K562 (cell line): ENCODE data around the gene ADAM8. TPM values are rescaled to one million over a fixed set of nuclear protein-coding genes. Genes with fewer than 3 reads are reported as not detected.

Source experiments
- microRNA counts: library from miRNA; unstranded; fragments of <30 nt; microRNA quantifications from one replicate; lab custom pipeline; 2016
- microRNA-seq: library from miRNA; unstranded; fragments of <30 nt; microRNA quantifications from one replicate; pipeline ENCODE4, GENCODE V29; 2018; ENCODE audit warnings: borderline microRNAs expressed
- polyA plus RNA-seq, 8 experiments: library from polyadenylated mRNA; depleted of rRNA in 4 of 8; stranded (reverse) in 5 of 8; unstranded in 3 of 8; fragments of >200 nt; fragmentation: Nextera tagmentation in 2 of 8; fragmentation: Illumina TruSeq in 1 of 8; extraction: Ambion mirVana in 2 of 8; extraction: Trizol in 1 of 8; gene quantifications; 2 replicates each; pipeline versions ENCODE4 v1.2.1 to v1.2.3, GENCODE V29; 2011 to 2014; ENCODE audit warnings: inconsistent platforms in 1 of 8, missing spikeins in 1 of 8
- total RNA-seq, 7 experiments: library from RNA; depleted of rRNA in 6 of 7; stranded (reverse); fragments of >200 nt in 6 of 7; fragmentation: Illumina TruSeq in 2 of 7; extraction: Trizol in 2 of 7; gene quantifications; 2 replicates each; pipeline versions ENCODE4 v1.2.1 to v1.2.3, GENCODE V29; 2011 to 2021; ENCODE audit warnings: low replicate concordance in 1 of 7

Gene ADAM8
- total and polyA plus RNA-seq, 9 of the 15 experiments (the other 6 are each of a cell fraction or from before 2014, with no cell fraction given): 0.07 to 7.0 (median 1.1) TPM

MicroRNAs encoded within 50 kb of the gene (microRNA counts, 767-probe panel; counts per million panel counts)
- microRNA hsa-miR-202-3p (lab: Ali Mortazavi, UCI): not detected

Small RNA genes within 50 kb of the gene (microRNA-seq; reads per million reads assigned to microRNA genes)
- 3.1 reads per million, percentile 36 among the genes with 10 or more reads in this experiment for gene MIR202

Other genes starting within 250 kb of the ADAM8 start
Only the 7 nearest of the 14 such genes appear.
- gene UTF1, start 46.7 kb downstream of the ADAM8 start, total RNA-seq (2014; rRNA removed): not detected in 2 replicates
- gene UTF1, start 46.7 kb downstream of the ADAM8 start, total RNA-seq (2014; rRNA removed; fragmentation: Illumina TruSeq; extraction: Trizol): not detected in 2 replicates
- not detected in 2 replicates for gene UTF1, start 46.7 kb downstream of the ADAM8 start, total RNA-seq (2015; rRNA removed; fragmentation: Illumina TruSeq; extraction: Trizol)
- gene UTF1, start 46.7 kb downstream of the ADAM8 start, total RNA-seq (2021): 0.16 and 0.35 TPM in 2 replicates
- not detected in 2 replicates for gene UTF1, start 46.7 kb downstream of the ADAM8 start, polyA plus RNA-seq (2011; rRNA removed)
- gene UTF1, start 46.7 kb downstream of the ADAM8 start, polyA plus RNA-seq (2014; fragmentation: Illumina TruSeq; extraction: Trizol): not detected in 2 replicates
- not detected for gene UTF1, start 46.7 kb downstream of the ADAM8 start, polyA plus RNA-seq (2014; fragmentation: Nextera tagmentation; extraction: Ambion mirVana)
- gene UTF1, start 46.7 kb downstream of the ADAM8 start, polyA plus RNA-seq (2014; rRNA removed): 0.46 TPM in 1 of 2 replicates, not detected in the other
- 0.45 and 0.49 TPM in 2 replicates for gene VENTX, start 39.0 kb downstream of the ADAM8 start, total RNA-seq (2014; rRNA removed)
- gene VENTX, start 39.0 kb downstream of the ADAM8 start, total RNA-seq (2014; rRNA removed; fragmentation: Illumina TruSeq; extraction: Trizol): 0.16 and 0.18 TPM in 2 replicates
- 0.07 and 0.23 TPM in 2 replicates for gene VENTX, start 39.0 kb downstream of the ADAM8 start, total RNA-seq (2015; rRNA removed; fragmentation: Illumina TruSeq; extraction: Trizol)
- 0.55 and 0.69 TPM in 2 replicates for gene VENTX, start 39.0 kb downstream of the ADAM8 start, total RNA-seq (2021)
- gene VENTX, start 39.0 kb downstream of the ADAM8 start, polyA plus RNA-seq (2011; rRNA removed): 0.03 and 0.21 TPM in 2 replicates
- gene VENTX, start 39.0 kb downstream of the ADAM8 start, polyA plus RNA-seq (2014; fragmentation: Illumina TruSeq; extraction: Trizol): 0.19 and 0.29 TPM in 2 replicates
- gene VENTX, start 39.0 kb downstream of the ADAM8 start, polyA plus RNA-seq (2014; fragmentation: Nextera tagmentation; extraction: Ambion mirVana): under 1 TPM in 1 of 2 experiments, not detected in 1; 0.07 TPM
- 0.36 and 0.70 TPM in 2 replicates for gene VENTX, start 39.0 kb downstream of the ADAM8 start, polyA plus RNA-seq (2014; rRNA removed)
- 35.1 and 44.2 TPM in 2 replicates for gene TUBGCP2, start 32.0 kb upstream of the ADAM8 start, total RNA-seq (2014; rRNA removed)
- gene TUBGCP2, start 32.0 kb upstream of the ADAM8 start, total RNA-seq (2014; rRNA removed; fragmentation: Illumina TruSeq; extraction: Trizol): 21.0 and 22.1 TPM in 2 replicates
- 23.3 and 27.0 TPM in 2 replicates for gene TUBGCP2, start 32.0 kb upstream of the ADAM8 start, total RNA-seq (2015; rRNA removed; fragmentation: Illumina TruSeq; extraction: Trizol)
- gene TUBGCP2, start 32.0 kb upstream of the ADAM8 start, total RNA-seq (2021): 56.6 and 56.7 TPM in 2 replicates
- gene TUBGCP2, start 32.0 kb upstream of the ADAM8 start, polyA plus RNA-seq (2011; rRNA removed): 39.3 and 45.1 TPM in 2 replicates
- gene TUBGCP2, start 32.0 kb upstream of the ADAM8 start, polyA plus RNA-seq (2014; fragmentation: Illumina TruSeq; extraction: Trizol): 28.4 and 35.5 TPM in 2 replicates
- gene TUBGCP2, start 32.0 kb upstream of the ADAM8 start, polyA plus RNA-seq (2014; fragmentation: Nextera tagmentation; extraction: Ambion mirVana): 1 to 10 TPM; 4.3 to 4.4 TPM
- gene TUBGCP2, start 32.0 kb upstream of the ADAM8 start, polyA plus RNA-seq (2014; rRNA removed): 32.0 and 33.0 TPM in 2 replicates
- 36.3 and 44.4 TPM in 2 replicates for gene ZNF511, start 32.0 kb upstream of the ADAM8 start, total RNA-seq (2014; rRNA removed)
- gene ZNF511, start 32.0 kb upstream of the ADAM8 start, total RNA-seq (2014; rRNA removed; fragmentation: Illumina TruSeq; extraction: Trizol): 19.2 and 24.5 TPM in 2 replicates
- gene ZNF511, start 32.0 kb upstream of the ADAM8 start, total RNA-seq (2015; rRNA removed; fragmentation: Illumina TruSeq; extraction: Trizol): 46.6 and 48.8 TPM in 2 replicates
- gene ZNF511, start 32.0 kb upstream of the ADAM8 start, total RNA-seq (2021): 69.3 and 72.9 TPM in 2 replicates
- gene ZNF511, start 32.0 kb upstream of the ADAM8 start, polyA plus RNA-seq (2011; rRNA removed): 37.3 and 40.1 TPM in 2 replicates
- gene ZNF511, start 32.0 kb upstream of the ADAM8 start, polyA plus RNA-seq (2014; fragmentation: Illumina TruSeq; extraction: Trizol): 47.2 and 51.8 TPM in 2 replicates
- gene ZNF511, start 32.0 kb upstream of the ADAM8 start, polyA plus RNA-seq (2014; fragmentation: Nextera tagmentation; extraction: Ambion mirVana): 1 to 10 TPM in 1 of 2 experiments, under 1 TPM in 1; 0.61 to 3.7 TPM
- 57.4 TPM in 2 replicates for gene ZNF511, start 32.0 kb upstream of the ADAM8 start, polyA plus RNA-seq (2014; rRNA removed)
- 0.04 TPM in 1 of 2 replicates, not detected in the other for gene CALY, start 60.0 kb upstream of the ADAM8 start, total RNA-seq (2014; rRNA removed)
- not detected in 2 replicates for gene CALY, start 60.0 kb upstream of the ADAM8 start, total RNA-seq (2014; rRNA removed; fragmentation: Illumina TruSeq; extraction: Trizol)
- not detected in 2 replicates for gene CALY, start 60.0 kb upstream of the ADAM8 start, total RNA-seq (2015; rRNA removed; fragmentation: Illumina TruSeq; extraction: Trizol)
- gene CALY, start 60.0 kb upstream of the ADAM8 start, total RNA-seq (2021): not detected in 2 replicates
- gene CALY, start 60.0 kb upstream of the ADAM8 start, polyA plus RNA-seq (2011; rRNA removed): not detected in 2 replicates
- not detected in 2 replicates for gene CALY, start 60.0 kb upstream of the ADAM8 start, polyA plus RNA-seq (2014; fragmentation: Illumina TruSeq; extraction: Trizol)
- not detected for gene CALY, start 60.0 kb upstream of the ADAM8 start, polyA plus RNA-seq (2014; fragmentation: Nextera tagmentation; extraction: Ambion mirVana)
- not detected in 2 replicates for gene CALY, start 60.0 kb upstream of the ADAM8 start, polyA plus RNA-seq (2014; rRNA removed)
- gene PRAP1, start 70.5 kb upstream of the ADAM8 start, total RNA-seq (2014; rRNA removed): not detected in 2 replicates
- not detected in 2 replicates for gene PRAP1, start 70.5 kb upstream of the ADAM8 start, total RNA-seq (2014; rRNA removed; fragmentation: Illumina TruSeq; extraction: Trizol)
- not detected in 2 replicates for gene PRAP1, start 70.5 kb upstream of the ADAM8 start, total RNA-seq (2015; rRNA removed; fragmentation: Illumina TruSeq; extraction: Trizol)
- gene PRAP1, start 70.5 kb upstream of the ADAM8 start, total RNA-seq (2021): not detected in 2 replicates
- gene PRAP1, start 70.5 kb upstream of the ADAM8 start, polyA plus RNA-seq (2011; rRNA removed): not detected in 2 replicates
- not detected in 2 replicates for gene PRAP1, start 70.5 kb upstream of the ADAM8 start, polyA plus RNA-seq (2014; fragmentation: Illumina TruSeq; extraction: Trizol)
- not detected for gene PRAP1, start 70.5 kb upstream of the ADAM8 start, polyA plus RNA-seq (2014; fragmentation: Nextera tagmentation; extraction: Ambion mirVana)
- 0.16 TPM in 1 of 2 replicates, not detected in the other for gene PRAP1, start 70.5 kb upstream of the ADAM8 start, polyA plus RNA-seq (2014; rRNA removed)
- gene FUOM, start 81.2 kb upstream of the ADAM8 start, total RNA-seq (2014; rRNA removed): 89.7 and 91.1 TPM in 2 replicates
- gene FUOM, start 81.2 kb upstream of the ADAM8 start, total RNA-seq (2014; rRNA removed; fragmentation: Illumina TruSeq; extraction: Trizol): 8.6 and 14.0 TPM in 2 replicates
- 26.7 and 27.0 TPM in 2 replicates for gene FUOM, start 81.2 kb upstream of the ADAM8 start, total RNA-seq (2015; rRNA removed; fragmentation: Illumina TruSeq; extraction: Trizol)
- 47.8 and 61.2 TPM in 2 replicates for gene FUOM, start 81.2 kb upstream of the ADAM8 start, total RNA-seq (2021)
- gene FUOM, start 81.2 kb upstream of the ADAM8 start, polyA plus RNA-seq (2011; rRNA removed): 27.4 and 31.3 TPM in 2 replicates
- 20.4 and 34.6 TPM in 2 replicates for gene FUOM, start 81.2 kb upstream of the ADAM8 start, polyA plus RNA-seq (2014; fragmentation: Illumina TruSeq; extraction: Trizol)
- 10 to 100 TPM in 1 of 2 experiments, 1 to 10 TPM in 1; 1.8 to 14.4 TPM for gene FUOM, start 81.2 kb upstream of the ADAM8 start, polyA plus RNA-seq (2014; fragmentation: Nextera tagmentation; extraction: Ambion mirVana)
- gene FUOM, start 81.2 kb upstream of the ADAM8 start, polyA plus RNA-seq (2014; rRNA removed): 96.1 and 108 TPM in 2 replicates